SK-N-SH (cell line): ENCODE results near the gene SMAD3. TPM values are rescaled to one million over a fixed set of nuclear protein-coding genes. Genes with fewer than 3 reads are reported as not detected.

Experiments used
- CTCF ChIA-PET: fragments of 300-600, 350-600 bp; formaldehyde crosslinking; extraction: SDS; loops from one replicate; lab custom pipeline; 2021; lab: Yijun Ruan, JAX
- POLR2A ChIA-PET: fragments of 350-600 bp; sonication (Branson Sonifier 250); formaldehyde crosslinking; extraction: SDS; loops from one replicate; lab custom pipeline; 2020; ENCODE audit warnings: antibody characterized with exemption, inconsistent platforms; lab: Yijun Ruan, JAX
- DNase-seq: peaks from one replicate; pipeline ENCODE4 v3.0.0; 2012
- H2AFZ ChIP-seq: fragments of 200-600 bp; sonication (generic); 2 replicates; pipeline ENCODE4 v1.8.1; 2016; ENCODE audit warnings: antibody characterized with exemption, mild to moderate bottlenecking, low read depth
- H3F3A ChIP-seq: fragments of 200-600 bp; sonication (generic); replicated peaks from 2 replicates; pipeline ENCODE3; 2016; ENCODE audit warnings: antibody characterized with exemption, mild to moderate bottlenecking; ENCODE audit not compliant: insufficient read depth
- H3K27ac ChIP-seq, 2 experiments: fragments of 200-500 bp in 1 of 2; fragments of 200-600 bp in 1 of 2; sonication (Bioruptor generic) in 1 of 2; sonication (generic), shearing (Covaris generic) in 1 of 2; 2 replicates each; pipeline versions ENCODE4 v1.5.1 to v1.6.1; 2014 to 2016; ENCODE audit warnings: low read depth in 2 of 2, inconsistent platforms in 1 of 2, low read length in 1 of 2, mild to moderate bottlenecking in 1 of 2, mixed read lengths in 1 of 2
- H3K27me3 ChIP-seq: fragments of 200-600 bp; sonication (generic), shearing (Covaris generic); 2 replicates; pipeline ENCODE4 v1.6.1; 2016; ENCODE audit warnings: mixed run types; ENCODE audit not compliant: insufficient read depth
- H3K36me3 ChIP-seq, 2 experiments: fragments of 200-500 bp in 1 of 2; fragments of 200-600 bp in 1 of 2; sonication (Bioruptor generic) in 1 of 2; sonication (generic) in 1 of 2; replicated peaks in 1 of 2; 2 replicates each; pipeline versions ENCODE3 to v1.5.1; 2014 to 2016; ENCODE audit warnings: low read length in 1 of 2, mild to moderate bottlenecking in 1 of 2; ENCODE audit not compliant: insufficient read depth in 2 of 2, control insufficient read depth in 1 of 2
- H3K4me1 ChIP-seq, 2 experiments: fragments of 200-500 bp in 1 of 2; fragments of 200-600 bp in 1 of 2; sonication (Bioruptor generic) in 1 of 2; sonication (generic), shearing (Covaris generic) in 1 of 2; 2 replicates each; pipeline versions ENCODE4 v1.5.1 to v1.6.1; 2014 to 2016; ENCODE audit warnings: low read depth in 1 of 2, low read length in 1 of 2, mixed run types in 1 of 2; ENCODE audit not compliant: insufficient read depth in 2 of 2, control insufficient read depth in 1 of 2
- H3K4me2 ChIP-seq: fragments of 200-600 bp; sonication (generic), shearing (Covaris generic); 2 replicates; pipeline ENCODE4 v1.6.1; 2017; ENCODE audit warnings: mixed run types
- H3K4me3 ChIP-seq, 2 experiments: fragments of 200-500 bp in 1 of 2; fragments of 200-600 bp in 1 of 2; sonication (Bioruptor generic) in 1 of 2; sonication (generic), shearing (Covaris generic) in 1 of 2; 2 replicates each; pipeline versions ENCODE4 v1.5.1 to v1.8.1; 2014 to 2016; ENCODE audit warnings: low read depth in 2 of 2, inconsistent platforms in 1 of 2, low read length in 1 of 2, mild to moderate bottlenecking in 1 of 2, mixed read lengths in 1 of 2, moderate library complexity in 1 of 2
- H3K79me2 ChIP-seq: fragments of 200-600 bp; sonication (generic); 2 replicates; pipeline ENCODE4 v1.8.1; 2017; ENCODE audit warnings: mild to moderate bottlenecking; ENCODE audit not compliant: insufficient read depth
- H3K9ac ChIP-seq: fragments of 200-600 bp; sonication (generic); 2 replicates; pipeline ENCODE4 v1.6.1; 2017; ENCODE audit warnings: mixed run types
- H3K9me2 ChIP-seq: fragments of 200-600 bp; sonication (generic); 2 replicates; pipeline ENCODE4 v1.6.1; 2017; ENCODE audit warnings: mixed run types
- H3K9me3 ChIP-seq: fragments of 200-600 bp; sonication (generic); 2 replicates; pipeline ENCODE4 v1.6.1; 2017; ENCODE audit warnings: mixed run types, mild to moderate bottlenecking, moderate library complexity
- H4K20me1 ChIP-seq: fragments of 200-600 bp; sonication (generic); 2 replicates; pipeline ENCODE4 v1.6.1; 2017; ENCODE audit warnings: mild to moderate bottlenecking, mixed run types; ENCODE audit not compliant: insufficient read depth
- CHD2 ChIP-seq: fragments of 150-350 bp; IDR thresholded peaks from 2 replicates; pipeline ENCODE4 v1.6.1; 2018; ENCODE audit warnings: low read length; ENCODE audit not compliant: partially characterized antibody
- EP300 ChIP-seq, 2 experiments: IDR thresholded peaks; 2 replicates each; pipeline versions ENCODE4 v1.4.0 to v1.6.1; 2012; ENCODE audit warnings: borderline replicate concordance in 1 of 2, low read depth in 1 of 2, low read length in 1 of 2
- EZH2phosphoT487 ChIP-seq: fragments of 200-600 bp; sonication (generic); IDR thresholded peaks from 2 replicates; pipeline ENCODE4 v1.6.1; 2017; ENCODE audit warnings: low read depth, mixed run types, mild to moderate bottlenecking, antibody characterized with exemption, moderate library complexity, borderline replicate concordance
- FOSL2 ChIP-seq: IDR thresholded peaks from 2 replicates; pipeline ENCODE4 v1.4.0; 2012; ENCODE audit warnings: low read depth, mild to moderate bottlenecking, moderate library complexity, borderline replicate concordance
- FOXJ3 ChIP-seq: sonication (generic); formaldehyde crosslinking; IDR thresholded peaks from 2 replicates; pipeline ENCODE4 v1.5.1; 2020; ENCODE audit warnings: mild to moderate bottlenecking, missing genetic modification reagents
- GABPA ChIP-seq: IDR thresholded peaks from 2 replicates; pipeline ENCODE4 v1.4.0; 2012; ENCODE audit warnings: low read depth, mild to moderate bottlenecking
- GATA2 ChIP-seq: sonication (generic); formaldehyde crosslinking; IDR thresholded peaks from 2 replicates; pipeline ENCODE4 v1.5.0; 2020; ENCODE audit warnings: mild to moderate bottlenecking, missing genetic modification reagents
- MEF2A ChIP-seq: IDR thresholded peaks from 2 replicates; pipeline ENCODE4 v1.4.0; 2012; ENCODE audit warnings: low read depth, borderline replicate concordance
- NRF1 ChIP-seq: IDR thresholded peaks from 2 replicates; pipeline ENCODE4 v1.6.1; 2012; ENCODE audit warnings: low read depth, mild to moderate bottlenecking, low read length
- RAD21 ChIP-seq: IDR thresholded peaks from 2 replicates; pipeline ENCODE4 v1.6.1; 2012; ENCODE audit warnings: mild to moderate bottlenecking, low read length
- REST ChIP-seq: IDR thresholded peaks from 2 replicates; pipeline ENCODE4 v1.6.1; 2012; ENCODE audit warnings: mild to moderate bottlenecking, low read depth, low read length, moderate library complexity
- SIN3A ChIP-seq: IDR thresholded peaks from 2 replicates; pipeline ENCODE4 v1.6.1; 2012; ENCODE audit warnings: low read depth, mild to moderate bottlenecking, low read length, moderate library complexity, borderline replicate concordance
- SMC3 ChIP-seq: IDR thresholded peaks from 2 replicates; pipeline ENCODE4 v1.6.1; 2012; ENCODE audit warnings: low read depth, low read length, improper control_type of control experiment
- TAF1 ChIP-seq: IDR thresholded peaks from 2 replicates; pipeline ENCODE4 v1.6.1; 2012; ENCODE audit warnings: low read depth, mild to moderate bottlenecking, low read length, moderate library complexity, borderline replicate concordance
- TCF12 ChIP-seq: IDR thresholded peaks from 2 replicates; pipeline ENCODE4 v1.4.0; 2012
- TEAD4 ChIP-seq: IDR thresholded peaks from 2 replicates; pipeline ENCODE4 v1.4.0; 2012; ENCODE audit warnings: mild to moderate bottlenecking, borderline replicate concordance; ENCODE audit not compliant: insufficient read depth
- YY1 ChIP-seq: IDR thresholded peaks from 2 replicates; pipeline ENCODE4 v1.4.0; 2012; ENCODE audit warnings: low read depth, mild to moderate bottlenecking
- ZBTB33 ChIP-seq: IDR thresholded peaks from 2 replicates; pipeline ENCODE4 v1.4.0; 2012; ENCODE audit warnings: low read depth, borderline replicate concordance
- WGBS: methylation state at CpG from one replicate; pipeline ENCODE4 v1.1.6; 2017; ENCODE audit warnings: low lambda C conversion rate; 5-methylcytosine and 5-hydroxymethylcytosine counted together
- polyA plus RNA-seq, 3 experiments: library from polyadenylated mRNA; depleted of rRNA; stranded (reverse); fragments of >200 nt; gene quantifications; 2 replicates each; pipeline ENCODE4 v1.2.3, GENCODE V29; 2012
- TF ChIP-seq, protein P1 (sequence below): IDR thresholded peaks from 2 replicates; pipeline ENCODE4 v1.4.0; 2012; ENCODE audit warnings: low read depth, borderline replicate concordance
- TF ChIP-seq, protein P2 (sequence below): IDR thresholded peaks from 2 replicates; pipeline ENCODE4; 2012

Gene SMAD3
- polyA plus RNA-seq, 1 of the 3 experiments (the other 2 are of a cell fraction) = 19.5 TPM

- no peaks in the 10 kb centered on the region for H3K79me2 ChIP-seq
- H3K9ac ChIP-seq = no peak overlapping the region
- no peak overlapping the region for H3K27ac ChIP-seq
- no peak for DNase-seq
- peaks cover 10 to 12% of the 10 kb centered on the region in 2 experiments for H3K4me1 ChIP-seq
- H3K4me3 ChIP-seq = no peak overlapping the region
- no peaks in the 10 kb centered on the region for H3K9me2 ChIP-seq
- no peaks in the 10 kb centered on the region for H3K36me3 ChIP-seq
- no peak for TF ChIP-seq RAD21
- TF ChIP-seq TCF12 = no peak
- TF ChIP-seq, protein P1, sequence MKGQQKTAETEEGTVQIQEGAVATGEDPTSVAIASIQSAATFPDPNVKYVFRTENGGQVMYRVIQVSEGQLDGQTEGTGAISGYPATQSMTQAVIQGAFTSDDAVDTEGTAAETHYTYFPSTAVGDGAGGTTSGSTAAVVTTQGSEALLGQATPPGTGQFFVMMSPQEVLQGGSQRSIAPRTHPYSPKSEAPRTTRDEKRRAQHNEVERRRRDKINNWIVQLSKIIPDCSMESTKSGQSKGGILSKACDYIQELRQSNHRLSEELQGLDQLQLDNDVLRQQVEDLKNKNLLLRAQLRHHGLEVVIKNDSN = no peak
- no peak for TF ChIP-seq NRF1
- TF ChIP-seq REST = no peak
- no peak for TF ChIP-seq SMC3
- no peak for TF ChIP-seq GATA2 (CRISPR knock-in tag)
- no peak for TF ChIP-seq CHD2
- TF ChIP-seq FOXJ3 (CRISPR knock-in tag) = no peak
- TF ChIP-seq TEAD4 = no peak
- no peak for TF ChIP-seq MEF2A
- no peak for TF ChIP-seq SIN3A
- TF ChIP-seq EZH2phosphoT487 = no peak
- no peak for TF ChIP-seq EP300 (IDR thresholded peaks at IDR 0.05; ENCODE audit: borderline replicate concordance in 1 of 2, low read depth in 1 of 2, low read length in 1 of 2)
- TF ChIP-seq GABPA = no peak
- no peak for TF ChIP-seq FOSL2
- no peak for TF ChIP-seq YY1
- TF ChIP-seq, protein P2, sequence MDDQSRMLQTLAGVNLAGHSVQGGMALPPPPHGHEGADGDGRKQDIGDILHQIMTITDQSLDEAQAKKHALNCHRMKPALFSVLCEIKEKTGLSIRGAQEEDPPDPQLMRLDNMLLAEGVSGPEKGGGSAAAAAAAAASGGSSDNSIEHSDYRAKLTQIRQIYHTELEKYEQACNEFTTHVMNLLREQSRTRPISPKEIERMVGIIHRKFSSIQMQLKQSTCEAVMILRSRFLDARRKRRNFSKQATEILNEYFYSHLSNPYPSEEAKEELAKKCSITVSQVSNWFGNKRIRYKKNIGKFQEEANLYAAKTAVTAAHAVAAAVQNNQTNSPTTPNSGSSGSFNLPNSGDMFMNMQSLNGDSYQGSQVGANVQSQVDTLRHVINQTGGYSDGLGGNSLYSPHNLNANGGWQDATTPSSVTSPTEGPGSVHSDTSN = no peak
- no peak for TF ChIP-seq ZBTB33
- TF ChIP-seq TAF1 = no peak
- TF ChIP-seq, all 33 proteins: peak for 0
- Histone ChIP-seq H3K4me2 (no peak overlapping the region), H3K9me3 (no peaks in the 10 kb centered on the region), H3K27me3 (no peaks in the 10 kb centered on the region), H4K20me1 (no peaks in the 10 kb centered on the region), H3F3A (peaks cover 16% of the 10 kb centered on the region), H2AFZ (no peak overlapping the region)
- 85% methylated on average over 8 of the region's 8 CpGs for WGBS
- CTCF ChIA-PET = interaction anchor here (1.0 to 1.1 kb wide), 2 partner anchors 13 to 90 kb away, joined by 3 to 4 read pairs; no protein-coding TSS in a partner anchor
- POLR2A ChIA-PET = no interaction called here
Measured at GRCh38 chr15:67036775-67037555, 28.4 kb upstream of the SMAD3 start.
